22Rv1 (cell line): ENCODE data around the gene BABAM2.

ENCODE experiments used
- CTCF ChIP-seq: fragments of 450-650 bp; IDR thresholded peaks from 2 replicates; pipeline ENCODE4 v1.5.1; 2017; ENCODE audit warnings: mild to moderate bottlenecking
- ZFX ChIP-seq: fragments of 450-650 bp; IDR thresholded peaks from 2 replicates; pipeline ENCODE4 v1.6.1; 2017; ENCODE audit warnings: antibody characterized with exemption, borderline replicate concordance

DNA sequence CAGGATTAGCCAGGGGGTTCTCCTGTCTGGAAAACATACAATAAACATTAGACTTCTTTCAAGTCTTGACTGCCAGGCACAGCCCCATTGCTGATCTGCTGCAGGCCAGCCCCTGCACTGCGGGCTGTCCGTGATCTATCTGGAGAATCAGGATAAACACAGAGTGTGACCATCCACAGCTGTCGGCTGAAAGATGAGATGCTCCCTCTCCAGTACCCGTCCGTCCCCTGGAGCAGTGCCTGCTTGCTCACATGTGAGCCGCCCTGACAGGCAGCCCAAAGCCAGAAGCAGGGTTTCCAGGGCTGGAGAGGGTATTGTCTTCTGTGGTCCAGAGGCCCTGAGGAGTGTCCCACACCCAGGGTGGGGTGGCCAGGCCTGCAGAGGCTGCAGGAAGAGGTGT lies 456.1 kb downstream of the BABAM2 start:
- TF ChIP-seq CTCF, result no peak
- TF ChIP-seq ZFX, result no peak
